Thoracic aorta (tissue), 2 donors: ENCODE measurements around the gene TCF4. TPM values are rescaled to one million over a fixed set of nuclear protein-coding genes. Genes with fewer than 3 reads are reported as not detected.

Experiments used
- ATAC-seq: fragments of 150-250 bp; one replicate; pipeline ENCODE4 v1.8.0; 2017; ENCODE audit warnings: low read depth; ENCODE audit not compliant: insufficient number of reproducible peaks, low FRiP score
- DNase-seq: peaks from one replicate; pipeline ENCODE4 v3.0.0-alpha.2; 2020; ENCODE audit warnings: low spot score
- H3K27ac ChIP-seq, 2 donors: fragments of 200-600 bp; sonication (generic); 1 replicate in 1 of 2; 2 replicates in 1 of 2; pipeline ENCODE4 v1.5.1; 2016; ENCODE audit warnings: mild to moderate bottlenecking in 2 of 2, moderate library complexity in 2 of 2
- H3K27me3 ChIP-seq: fragments of 200-600 bp; sonication (generic); replicated peaks from 2 replicates; pipeline ENCODE4 v1.6.0; 2016; ENCODE audit warnings: mild to moderate bottlenecking; ENCODE audit not compliant: insufficient read depth
- H3K36me3 ChIP-seq: fragments of 200-600 bp; sonication (generic); one replicate; pipeline ENCODE4 v1.5.1; 2016
- H3K4me1 ChIP-seq, 2 donors: fragments of 200-600 bp; sonication (generic); 1 replicate in 1 of 2; 2 replicates in 1 of 2; pipeline versions ENCODE4 v1.5.1 to v1.6.0; 2016; ENCODE audit warnings: low read depth in 2 of 2, mild to moderate bottlenecking in 1 of 2; ENCODE audit not compliant: control insufficient read depth in 1 of 2
- H3K4me3 ChIP-seq: fragments of 200-600 bp; sonication (generic); 2 replicates; pipeline ENCODE4 v1.5.1; 2016; ENCODE audit warnings: mild to moderate bottlenecking
- H3K9me3 ChIP-seq: fragments of 200-600 bp; sonication (generic); 2 replicates; pipeline ENCODE4 v1.5.1; 2016
- CTCF ChIP-seq: fragments of 200-600 bp; sonication (generic); IDR thresholded peaks from one replicate; pipeline ENCODE4 v1.5.1; 2019; ENCODE audit warnings: antibody characterized with exemption
- total RNA-seq, 2 donors: library from RNA; depleted of rRNA; stranded (reverse); fragments of >200 nt; gene quantifications; one replicate each; pipeline versions ENCODE4 v1.1.0 to v1.2.3, GENCODE V29; 2016

Gene TCF4
- total RNA-seq, 2 donors from 2014 or later = 178 to 267 TPM

GRCh38 chr18:55579501-55580270 lies 8.3 kb downstream of the TCF4 start:
- H3K27ac ChIP-seq = no peak overlapping the region
- ATAC-seq (no peak), DNase-seq (no peak)
- peaks cover 11 to 15% of the 10 kb centered on the region in 2 donors for H3K4me1 ChIP-seq
- H3K4me3 ChIP-seq = no peak overlapping the region
- H3K36me3 ChIP-seq = peaks cover 2% of the 10 kb centered on the region
- H3K9me3 ChIP-seq = no peaks in the 10 kb centered on the region
- TF ChIP-seq CTCF = no peak
- H3K27me3 ChIP-seq = no peaks in the 10 kb centered on the region

GRCh38 chr18:55577812-55578539 lies 10.0 kb downstream of the TCF4 start:
- Histone ChIP-seq H3K9me3 (no peaks in the 10 kb centered on the region), H3K27me3 (no peaks in the 10 kb centered on the region), H3K4me3 (no peak overlapping the region), H3K27ac (no peak overlapping the region), H3K36me3 (peaks cover 2% of the 10 kb centered on the region), H3K4me1 (peaks cover 0 to 8% of the 10 kb centered on the region in 2 donors)
- no peak for TF ChIP-seq CTCF
- DNase-seq = no peak
- no peak for ATAC-seq

- Histone ChIP-seq H3K4me3 (no peak overlapping the region), H3K4me1 (peaks cover 0 to 8% of the 10 kb centered on the region in 2 donors), H3K9me3 (no peaks in the 10 kb centered on the region), H3K36me3 (peaks cover 2% of the 10 kb centered on the region), H3K27me3 (no peaks in the 10 kb centered on the region), H3K27ac (no peak overlapping the region)
- DNase-seq (no peak), ATAC-seq (no peak)
- TF ChIP-seq CTCF = no peak
Observed at GRCh38 chr18:55576001-55576400, 12.0 kb downstream of the TCF4 start.

GRCh38 chr18:55575066-55575465 lies 12.9 kb downstream of the TCF4 start:
- no peak for TF ChIP-seq CTCF

GRCh38 chr18:55573386-55573785 lies 14.6 kb downstream of the TCF4 start:
- Histone ChIP-seq H3K9me3 (no peaks in the 10 kb centered on the region), H3K36me3 (no peaks in the 10 kb centered on the region), H3K27me3 (no peaks in the 10 kb centered on the region), H3K4me1 (no peaks in the 10 kb centered on the region), H3K27ac (no peak overlapping the region), H3K4me3 (no peak overlapping the region)
- ATAC-seq (no peak), DNase-seq (no peak)
- TF ChIP-seq CTCF = no peak

More at GRCh38 chr18:55575066-55575465, 12.9 kb downstream of the TCF4 start:
- no peak for DNase-seq
- no peak for ATAC-seq
- H3K27me3 ChIP-seq = no peaks in the 10 kb centered on the region
- H3K36me3 ChIP-seq = peaks cover 2% of the 10 kb centered on the region
- no peaks in the 10 kb centered on the region for H3K9me3 ChIP-seq
- peaks cover 0 to 8% of the 10 kb centered on the region in 2 donors for H3K4me1 ChIP-seq
- H3K27ac ChIP-seq = no peak overlapping the region
- H3K4me3 ChIP-seq = no peak overlapping the region
